Spleen (tissue), 7 donors: ENCODE data around the gene ZCCHC7.

Source experiments
- CTCF ChIP-seq, 11 experiments: fragments of 200-600 bp in 7 of 11; fragments of 450-650 bp in 4 of 11; sonication (generic) in 4 of 11; IDR thresholded peaks in 8 of 11; conservative IDR thresholded peaks in 3 of 11; 1 replicate in 7 of 11; 2 replicates in 4 of 11; pipeline versions ENCODE4 v1.4.0 to v1.8.0; 2016 to 2021; ENCODE audit warnings: antibody characterized with exemption in 11 of 11, inconsistent platforms in 4 of 11, mild to moderate bottlenecking in 1 of 11
- POLR2A ChIP-seq, 3 donors: fragments of 450-650 bp; IDR thresholded peaks; one replicate each; pipeline ENCODE4 v1.5.1; 2017; ENCODE audit warnings: antibody characterized with exemption in 3 of 3, mild to moderate bottlenecking in 1 of 3
- POLR2AphosphoS5 ChIP-seq, 3 donors: sonication (generic); formaldehyde crosslinking; IDR thresholded peaks; one replicate each; pipeline ENCODE4 v1.5.1; 2017; ENCODE audit warnings: antibody characterized with exemption in 3 of 3
- donor health status: DM: no; HTN: no; CAD: no; lungs with moderate emphysema.
- donor health status: DM: no; HTN: no; CAD: no.
- donor health status: DM: no; HTN: no; CAD: no.

GRCh38 chr9:37178742-37179141 is 58.4 kb downstream of the ZCCHC7 start:
- TF ChIP-seq CTCF (IDR thresholded peaks at IDR 0.05 in 8 of 11, conservative IDR thresholded peaks at IDR 0.05 in 3 of 11) (no peak), POLR2AphosphoS5 (IDR thresholded peaks at IDR 0.05) (no peak), POLR2A (IDR thresholded peaks at IDR 0.05) (no peak)
